ELR (cell line): ENCODE results near the gene SMARCD3.

Experiments used
- DNase-seq: peaks from one replicate; pipeline ENCODE4 v3.0.0-alpha.2; 2015; ENCODE audit warnings: low read depth

The SMARCD3 gene

DNA sequence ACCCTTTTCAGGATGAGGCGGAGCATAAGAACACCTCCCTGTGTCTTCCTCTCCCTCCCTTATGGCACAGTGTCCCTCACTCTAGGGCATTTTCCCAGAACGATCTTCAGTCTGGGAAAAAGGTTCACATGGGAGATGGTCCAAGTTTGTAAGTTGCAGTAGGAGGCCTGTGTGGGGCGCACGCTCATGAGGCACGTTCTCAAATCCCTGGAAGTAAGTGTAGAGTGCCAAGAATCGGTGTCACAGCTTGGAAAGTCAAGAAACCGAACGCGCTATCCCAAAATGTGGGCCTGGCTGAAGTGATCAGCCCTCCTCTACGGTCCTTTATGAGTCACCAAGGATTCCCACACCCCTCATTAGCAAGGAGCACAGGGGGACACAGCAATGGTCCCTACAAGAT is 23.9 kb upstream of the SMARCD3 start:
- no peak for DNase-seq

DNA sequence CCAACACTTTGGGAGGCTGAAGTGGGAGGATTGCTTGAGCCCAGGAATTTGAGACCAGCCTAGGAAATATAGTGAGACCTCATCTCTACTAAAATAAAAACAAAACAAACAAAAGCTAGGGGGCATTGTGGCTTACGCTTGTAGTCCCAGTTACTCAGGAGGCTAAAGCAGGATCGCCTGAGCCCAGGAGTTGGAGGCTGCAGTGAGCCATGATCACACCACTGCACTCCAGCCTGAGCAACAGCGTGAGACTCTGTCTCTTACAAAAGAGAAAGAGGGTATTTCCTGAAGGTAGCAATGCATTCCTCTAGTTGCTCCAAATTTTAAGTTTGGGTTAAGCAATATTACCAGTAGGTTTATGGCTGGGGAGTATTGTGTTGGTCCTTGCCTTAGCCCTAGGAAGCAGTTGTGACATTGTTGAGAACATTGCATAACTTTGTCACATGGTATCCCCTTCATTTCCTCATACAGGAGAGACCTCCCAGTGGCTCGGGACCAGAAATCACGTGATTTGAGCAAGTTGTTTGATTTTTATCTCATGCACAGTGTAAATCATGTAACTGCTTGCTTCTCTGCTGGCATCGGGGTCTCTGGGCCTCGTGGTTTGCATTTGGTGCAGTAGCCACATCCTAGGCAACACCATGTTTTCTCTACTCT is 23.3 kb upstream of the SMARCD3 start:
- DNase-seq: no peak

DNA sequence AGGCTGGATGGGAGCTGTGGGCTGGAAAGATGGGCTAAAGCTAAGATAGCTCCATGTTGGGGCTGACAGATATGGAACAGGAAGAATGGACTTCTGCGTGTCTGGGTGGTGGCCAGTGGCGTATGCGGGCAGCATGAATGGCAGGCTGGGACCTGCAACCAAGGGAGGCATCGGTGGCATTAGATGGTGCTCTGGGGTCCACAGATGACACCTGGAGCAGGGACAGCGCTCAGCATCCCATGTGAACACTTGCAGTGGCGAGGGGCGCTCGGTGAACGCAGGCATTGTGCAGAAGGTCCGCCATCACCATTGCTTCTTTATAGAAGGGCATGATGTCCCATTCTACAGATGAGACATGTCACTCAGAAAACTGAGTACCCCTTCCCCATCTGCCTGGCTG is 21.0 kb upstream of the SMARCD3 start:
- DNase-seq: no peak

DNA sequence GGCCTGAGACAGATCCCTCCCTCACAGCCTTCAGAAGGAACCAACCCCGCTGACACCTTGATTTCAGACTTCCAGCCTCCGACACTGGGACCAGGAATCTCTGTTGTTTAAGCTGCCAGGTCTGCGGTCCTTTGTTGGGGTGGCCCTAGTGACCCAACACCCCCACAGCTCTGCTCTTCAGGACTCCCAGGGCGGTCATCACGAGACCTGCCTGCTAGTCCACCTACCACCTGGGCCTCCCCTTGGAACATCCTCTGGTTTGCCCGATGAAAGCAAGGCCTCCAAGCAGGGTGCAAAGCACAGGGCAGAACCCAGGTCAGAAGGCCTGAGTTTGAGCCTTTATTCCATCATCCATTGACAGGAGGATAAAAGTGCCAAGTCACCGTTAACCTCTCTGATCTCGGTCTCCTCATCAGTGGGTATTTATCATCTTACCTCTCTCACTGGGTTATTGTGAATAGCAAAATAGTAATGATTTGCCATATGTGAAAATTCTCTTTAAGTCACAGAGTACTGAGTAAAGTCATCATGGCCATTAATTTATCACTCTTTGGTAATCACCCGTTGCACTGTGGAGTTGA is 16.9 kb upstream of the SMARCD3 start:
- DNase-seq: no peak

DNA sequence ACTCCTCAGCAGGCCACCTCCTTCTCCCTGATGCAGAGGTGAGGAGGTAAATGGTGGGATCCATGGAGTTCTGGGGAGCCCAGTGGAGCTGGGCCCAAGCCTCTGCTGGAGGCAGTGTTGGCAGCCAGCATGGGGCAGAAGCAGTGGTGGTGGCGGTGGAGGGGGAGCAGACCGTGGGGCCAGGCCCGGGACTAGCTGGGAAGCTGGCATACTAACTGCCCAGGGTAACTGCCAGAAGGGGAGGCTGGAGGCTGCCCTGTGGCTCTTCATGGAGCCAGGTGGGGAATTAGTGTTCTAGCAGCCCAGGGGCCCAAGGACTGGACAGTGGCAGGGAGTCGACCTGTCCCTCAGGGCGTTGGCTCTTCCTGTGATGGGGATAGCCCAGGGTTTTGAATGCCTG is 16.1 kb upstream of the SMARCD3 start:
- no peak for DNase-seq

DNA sequence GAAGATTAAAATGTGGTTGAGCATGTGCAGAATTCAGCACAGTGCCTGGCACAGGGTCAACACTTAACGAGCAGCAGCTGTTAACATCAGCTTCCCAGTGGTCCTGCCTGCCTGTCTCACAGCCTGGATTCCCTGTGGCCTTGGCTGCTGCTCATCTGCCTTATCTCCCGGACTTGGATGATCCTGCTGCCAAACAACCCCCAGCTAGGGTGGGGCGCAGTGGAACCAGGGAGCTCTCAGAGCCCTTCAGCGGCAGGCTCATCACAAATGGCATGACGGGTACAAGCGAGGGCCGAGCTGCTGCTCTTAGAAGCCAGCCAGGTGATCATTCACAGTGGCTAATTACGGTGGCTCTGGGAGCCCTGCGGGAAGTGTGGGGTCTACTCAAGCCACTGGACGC is 13.0 kb upstream of the SMARCD3 start:
- no peak for DNase-seq

DNA sequence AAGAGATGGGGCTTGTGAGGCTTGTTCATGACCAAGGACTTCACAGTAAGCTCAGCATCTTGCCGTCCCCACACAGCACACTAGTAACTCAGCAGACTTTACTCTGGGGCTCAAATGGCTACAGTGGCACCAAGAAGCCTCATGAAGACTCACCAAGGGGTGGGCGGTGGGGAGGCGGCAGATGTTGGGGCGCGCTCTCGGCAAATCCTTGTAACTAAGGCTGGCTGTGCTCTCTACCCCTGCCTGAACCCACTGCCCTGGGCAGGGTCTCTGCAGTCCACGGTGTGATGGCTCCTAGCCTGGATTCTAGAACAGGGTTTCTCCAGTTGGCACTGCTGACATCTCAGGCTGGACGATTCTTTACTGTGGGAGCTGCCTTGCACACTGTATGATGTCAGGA is 12.4 kb upstream of the SMARCD3 start:
- no peak for DNase-seq

DNA sequence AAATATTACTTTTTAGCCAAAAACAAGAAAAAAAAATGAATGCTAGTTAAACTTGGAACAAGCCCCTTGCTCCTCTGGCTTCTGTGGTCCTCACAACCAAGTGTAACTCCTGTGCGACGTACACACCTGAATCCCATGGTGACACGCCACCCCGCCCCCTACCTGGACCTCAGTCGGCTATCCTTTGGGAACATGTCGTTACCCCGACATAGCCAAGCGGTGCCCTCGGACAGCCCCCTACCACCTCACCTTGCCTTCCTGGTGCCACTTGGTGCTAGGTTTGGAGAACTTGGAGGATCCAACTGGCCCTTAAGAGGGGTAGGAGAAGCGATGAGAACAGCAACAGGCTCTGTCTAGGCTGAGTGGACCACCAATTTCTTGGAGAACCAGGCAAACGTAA is 12.0 kb upstream of the SMARCD3 start:
- no peak for DNase-seq

DNA sequence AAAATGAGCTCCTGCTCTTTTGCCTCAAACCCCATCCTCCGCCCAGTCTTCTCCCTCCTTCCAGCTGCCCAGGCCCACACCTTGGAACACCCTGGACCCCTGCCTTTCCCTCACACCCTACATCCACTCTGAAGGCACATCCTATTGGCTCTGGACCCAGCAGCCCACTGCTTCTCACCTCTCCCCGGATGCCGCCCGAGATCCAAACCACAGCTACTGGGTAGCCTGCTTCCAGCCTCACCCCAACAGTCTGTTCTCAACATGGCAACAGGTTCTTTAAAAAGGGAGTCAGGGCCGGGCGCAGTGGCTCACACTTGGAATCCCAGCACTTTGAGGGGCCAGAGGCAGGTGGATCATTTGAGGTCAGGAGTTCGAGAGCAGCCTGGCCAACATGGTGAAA is 9.5 kb upstream of the SMARCD3 start:
- DNase-seq: no peak

DNA sequence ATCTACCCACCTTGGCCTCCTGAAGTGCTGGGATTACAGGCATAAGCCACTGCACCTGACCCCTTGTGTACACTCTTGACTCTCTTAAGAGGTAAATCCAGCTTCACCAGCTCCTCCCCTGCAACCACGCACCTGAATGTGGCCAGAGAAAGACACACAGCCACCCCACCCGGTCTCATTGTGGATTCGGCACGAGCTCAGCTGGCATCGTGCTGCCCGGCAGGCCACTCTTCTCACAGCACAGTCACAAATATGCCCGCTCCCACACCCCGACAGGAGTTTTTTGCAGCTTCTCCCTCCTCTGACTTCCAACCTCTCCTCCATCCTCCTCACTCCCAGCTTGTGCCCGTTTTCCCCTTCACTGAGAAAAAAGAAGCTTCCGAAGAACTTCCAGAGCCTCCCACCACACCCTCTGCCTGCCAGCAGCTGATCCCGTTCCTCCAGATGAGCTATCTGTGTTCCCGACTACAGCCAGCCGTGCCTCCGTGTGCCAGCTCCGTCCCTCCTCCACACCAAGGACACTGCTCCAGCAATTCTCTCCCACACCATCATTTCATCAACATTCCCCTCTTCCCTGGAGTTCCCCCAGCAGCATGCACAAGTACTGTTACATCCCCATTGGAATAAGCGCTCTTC is 8.0 kb upstream of the SMARCD3 start:
- no peak for DNase-seq

DNA sequence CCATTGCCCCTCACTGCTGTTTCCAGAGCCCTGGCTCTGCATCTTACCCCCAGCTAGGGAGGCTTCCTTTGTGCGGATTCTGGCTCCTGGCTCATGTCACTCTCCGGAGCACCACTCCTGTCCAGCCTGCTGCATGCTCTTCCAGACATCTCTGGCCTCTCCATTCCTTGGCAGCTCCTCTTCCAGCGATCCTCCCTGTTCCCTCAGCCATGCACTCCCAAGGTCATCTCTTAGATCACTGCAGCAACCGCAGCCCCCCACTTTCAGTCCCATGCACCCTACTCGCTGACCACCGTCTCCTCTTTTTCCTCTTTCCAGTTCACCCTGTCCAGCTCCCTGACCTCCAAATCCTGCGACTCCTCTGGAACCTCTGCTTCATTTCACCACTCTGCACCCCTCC is 6.9 kb upstream of the SMARCD3 start:
- DNase-seq: no peak

DNA sequence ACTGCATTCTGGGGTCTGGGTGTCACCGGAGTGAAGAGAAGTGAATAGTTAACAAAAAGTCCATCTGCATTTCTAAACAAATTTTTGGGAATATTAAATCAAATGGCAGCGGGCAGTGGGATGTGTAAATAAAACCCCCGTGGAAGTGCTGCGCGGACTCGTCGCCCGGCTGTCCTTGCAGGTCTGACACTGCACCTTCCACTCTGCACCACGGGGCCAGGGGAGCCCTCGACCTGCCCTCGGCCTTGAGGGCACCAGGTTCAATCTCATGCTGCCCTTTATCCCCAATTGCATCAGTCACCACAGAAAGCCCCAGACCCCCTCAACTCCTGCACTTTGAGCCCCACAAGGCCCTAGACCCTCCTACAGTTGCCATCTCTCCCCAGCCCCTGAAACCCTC is 6.4 kb upstream of the SMARCD3 start:
- no peak for DNase-seq

DNA sequence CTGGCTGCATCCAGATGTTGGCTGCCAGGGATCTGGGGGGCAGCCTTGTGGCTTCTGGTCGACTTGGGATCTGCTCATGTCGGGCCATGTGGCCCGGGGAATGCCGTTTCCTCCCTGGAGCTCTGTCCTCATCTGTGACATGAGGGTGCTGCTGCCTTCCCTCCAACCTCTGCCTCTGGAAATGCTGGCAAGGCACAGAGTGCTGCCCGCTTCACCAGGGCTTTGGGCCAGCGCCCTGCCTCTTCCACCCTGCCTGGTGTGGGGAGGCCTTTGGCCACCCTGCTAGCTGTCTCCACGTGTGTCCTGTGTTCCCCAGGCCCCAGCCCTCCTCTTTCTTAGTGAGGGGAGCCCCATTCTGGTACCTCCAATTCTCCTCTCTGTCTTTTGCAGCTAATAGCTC is 5.8 kb upstream of the SMARCD3 start:
- no peak for DNase-seq

DNA sequence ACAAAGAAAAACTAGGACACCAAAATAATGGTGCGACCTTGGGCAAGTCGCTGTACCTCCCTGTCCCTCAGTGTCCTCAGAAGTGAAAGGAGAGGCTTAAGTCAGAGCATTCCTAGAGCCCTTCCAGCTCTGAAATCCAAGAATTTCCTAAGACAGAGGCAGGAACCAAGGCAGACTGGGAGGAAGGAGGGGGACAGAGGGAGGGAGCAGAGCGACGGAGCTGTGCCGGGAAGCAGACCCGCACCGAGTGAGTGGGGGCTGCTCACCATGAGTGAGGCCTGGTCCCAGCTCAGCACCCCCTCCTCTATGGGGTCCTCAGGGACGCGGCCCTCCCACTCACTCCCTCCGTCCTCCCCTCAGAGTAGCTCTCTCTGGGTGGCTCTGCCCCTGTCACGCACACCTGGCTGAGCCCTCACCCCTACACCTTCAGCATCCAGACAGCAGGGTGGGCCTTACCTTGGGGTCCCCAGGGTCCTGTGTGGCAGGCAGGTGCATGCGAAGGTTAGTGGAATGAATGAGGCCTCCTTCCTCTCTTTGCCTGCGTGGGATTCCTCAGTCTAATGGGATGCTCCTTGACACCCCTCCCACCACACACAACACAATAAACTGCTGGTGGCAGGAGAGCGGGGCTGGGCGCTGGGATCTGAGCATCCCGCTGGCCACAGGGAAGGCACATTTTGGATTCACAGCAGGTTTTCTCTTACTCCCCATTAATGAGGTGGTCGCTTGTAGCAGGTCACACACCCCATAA is 4.6 kb upstream of the SMARCD3 start:
- no peak for DNase-seq

DNA sequence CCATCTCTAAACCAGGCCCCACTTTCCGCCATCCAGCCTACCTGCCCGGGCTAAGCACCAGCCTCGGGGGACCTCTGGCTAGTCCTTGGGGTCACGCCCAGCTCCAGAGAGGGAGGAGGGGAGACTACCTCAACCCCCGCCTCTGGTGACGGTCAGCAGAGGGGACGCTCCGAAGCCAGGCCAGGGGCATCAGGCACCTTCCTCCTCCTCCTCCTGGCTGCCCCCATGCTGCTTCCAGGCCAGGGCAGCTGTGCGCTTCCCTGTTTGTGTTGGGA is 4.0 kb upstream of the SMARCD3 start:
- no peak for DNase-seq

DNA sequence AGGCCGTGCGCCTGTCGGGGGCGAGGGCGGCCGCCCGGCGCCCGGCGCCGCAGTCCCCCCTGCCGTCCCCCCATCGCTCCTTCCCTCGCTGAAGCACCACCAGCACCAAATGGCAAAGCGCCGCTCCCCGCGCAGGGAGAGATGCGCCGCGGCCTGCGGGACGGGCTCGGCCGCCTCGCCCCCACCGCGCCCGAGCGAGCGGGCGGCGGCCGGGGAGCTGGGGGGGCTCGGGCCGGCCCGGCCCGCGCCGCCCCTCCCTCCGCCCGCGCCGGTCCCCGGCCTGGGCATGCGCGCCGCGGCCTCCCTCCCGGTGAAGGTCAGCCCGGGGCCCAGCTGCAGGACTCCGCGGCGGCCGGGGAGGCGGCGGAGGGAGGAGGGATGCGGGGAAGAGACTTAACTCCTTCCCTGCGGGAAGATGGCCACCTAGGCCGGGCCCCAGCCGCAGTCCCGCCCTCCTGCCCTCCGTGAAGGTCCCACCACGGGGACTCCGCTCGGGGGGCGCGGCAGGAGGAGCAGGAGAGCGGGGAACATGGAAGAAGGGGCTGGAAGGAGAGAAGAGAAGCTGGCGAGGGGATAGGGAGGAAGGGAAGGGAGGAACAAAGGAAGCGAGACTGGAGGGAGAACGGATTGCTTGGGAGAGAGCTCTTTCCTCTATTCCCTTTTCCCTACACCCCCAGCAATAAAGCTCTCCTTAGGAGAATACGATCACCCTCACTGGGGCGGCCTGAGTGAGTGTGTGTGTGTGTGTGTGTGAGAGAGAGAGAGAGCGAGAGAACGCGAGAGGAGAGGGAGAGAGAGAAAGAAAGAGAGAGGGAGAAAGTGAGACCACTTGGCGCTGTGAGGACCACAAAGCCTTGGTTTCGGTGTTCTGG is 3.4 kb upstream of the SMARCD3 start:
- peak; percentile 67 for DNase-seq

DNA sequence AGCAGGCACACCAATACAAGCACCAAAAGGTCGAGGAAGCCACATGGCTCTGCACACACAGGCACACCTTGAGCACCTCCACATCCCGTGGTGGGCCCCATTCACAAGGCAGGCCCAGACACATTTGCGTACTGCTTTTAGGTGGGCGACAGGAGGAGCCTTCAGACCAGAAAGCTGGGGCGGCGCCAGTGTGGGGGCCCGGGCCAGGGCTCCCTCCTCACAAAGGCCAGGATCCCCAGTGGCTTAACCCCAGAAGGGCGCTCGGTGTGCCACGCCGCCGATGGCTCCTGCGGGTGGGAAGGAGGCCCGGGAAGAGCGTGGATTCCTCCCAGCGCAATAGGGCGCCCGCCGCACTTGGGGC is 2.8 kb upstream of the SMARCD3 start:
- no peak for DNase-seq

DNA sequence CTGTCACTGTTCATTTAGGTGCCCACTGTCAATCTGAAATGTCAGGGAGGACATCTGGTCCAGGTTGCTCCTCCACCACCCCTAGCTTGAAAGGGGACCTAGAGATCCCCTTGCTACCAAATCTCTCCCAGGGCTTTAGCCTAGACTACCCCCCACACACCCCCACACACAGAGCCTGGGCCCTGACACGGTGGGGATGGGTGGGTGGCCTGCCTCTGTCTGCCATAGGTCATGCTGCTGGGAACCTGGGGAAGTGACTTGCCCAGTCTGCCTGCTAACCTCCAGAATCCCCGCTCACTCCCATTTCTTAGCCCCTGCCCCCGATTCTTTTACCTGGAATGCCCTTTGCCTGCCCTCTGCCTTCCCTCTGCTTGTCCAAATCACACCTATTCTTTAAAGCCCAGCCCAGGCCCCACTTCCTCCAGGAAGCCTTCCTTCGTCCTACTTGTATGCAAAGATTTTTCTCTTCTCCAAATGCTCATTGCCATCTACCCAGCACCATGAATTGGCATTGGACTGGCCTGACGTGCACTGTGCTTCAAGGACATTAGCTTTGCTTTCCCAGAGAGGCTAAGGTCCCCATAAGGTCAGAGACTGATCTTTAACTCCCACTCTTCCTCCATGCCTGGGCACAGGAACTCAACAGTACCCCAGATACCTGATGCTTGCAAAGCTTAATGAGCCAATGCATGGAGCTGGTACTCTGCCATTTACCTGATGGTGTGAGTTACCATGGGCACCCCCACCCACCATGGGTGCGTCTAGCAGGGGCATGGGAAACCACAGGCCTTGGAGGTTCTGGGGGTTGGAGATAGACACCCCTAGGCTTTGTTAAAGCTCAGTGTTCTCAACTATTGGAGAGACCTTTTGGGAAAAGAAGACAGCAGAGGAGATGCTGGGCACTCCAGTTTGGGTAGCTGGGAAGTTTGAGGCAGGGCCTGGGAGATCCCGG is 2.0 kb upstream of the SMARCD3 start:
- no peak for DNase-seq

DNA sequence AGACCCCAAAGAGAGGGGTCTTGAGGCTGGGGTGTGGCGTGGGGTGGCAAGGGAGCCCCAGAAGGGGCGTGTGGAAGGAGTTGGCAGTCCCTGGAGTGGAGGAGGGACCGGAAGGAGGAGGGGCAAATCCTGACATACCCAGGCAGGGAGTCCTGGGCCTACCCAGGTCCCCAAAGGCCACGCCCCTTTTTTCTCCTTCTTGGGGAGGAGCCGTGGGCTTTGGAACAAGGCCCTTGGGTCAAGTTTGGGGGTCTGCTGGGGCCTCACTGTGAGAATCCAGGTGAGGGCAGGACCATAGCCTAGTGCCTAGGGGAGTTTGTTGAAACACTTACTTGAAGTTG is 1.2 kb upstream of the SMARCD3 start:
- DNase-seq: peak; percentile 48

DNA sequence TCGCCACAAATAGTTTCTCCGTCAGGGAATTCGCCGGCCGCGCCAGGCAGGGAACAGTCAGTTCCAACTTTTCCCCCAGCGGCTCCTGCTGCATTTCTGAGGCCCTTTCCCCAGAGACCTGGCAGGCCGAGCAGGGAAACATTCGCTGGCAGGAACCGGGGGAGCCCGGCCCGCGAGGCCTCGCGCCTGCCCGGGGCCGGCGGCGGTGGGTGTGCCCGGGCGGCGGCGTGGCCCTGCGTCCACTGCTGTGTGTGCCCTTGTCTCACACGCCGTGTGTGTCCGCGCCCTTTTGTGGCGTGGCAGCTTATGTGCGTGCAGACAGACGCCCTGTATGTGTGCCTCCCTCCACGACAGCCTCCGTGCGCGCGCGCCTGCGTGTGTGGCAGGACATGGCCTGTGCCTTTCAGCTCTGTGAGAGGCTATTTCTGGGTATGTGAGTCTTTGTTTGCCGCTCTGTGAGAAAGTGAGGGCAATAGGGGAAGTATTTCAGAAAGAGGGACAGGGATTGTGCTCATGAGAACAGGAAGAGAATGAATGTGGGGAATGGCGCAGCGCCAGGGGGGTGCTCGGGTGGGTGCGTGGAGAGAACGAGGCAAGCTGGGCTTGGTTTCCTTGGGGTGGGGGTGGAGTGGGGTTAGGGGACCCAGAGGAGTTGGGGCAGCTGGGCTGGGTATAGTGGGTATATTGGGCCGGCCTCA is 689 bp upstream of the SMARCD3 start:
- DNase-seq: peak; percentile 56
